HG03103 (cell line): Measurements from ENCODE around the gene CACNA1A.
A peak's percentile ranks its signal among the peaks of the same experiment; 100 is the strongest.
"Not testable (repeated sequence)": the region's sequence is repeated elsewhere in the genome, so short reads cannot be mapped to it uniquely, and the experiment has no call there.

Experiments used
- ATAC-seq: cut with Tn5 transposase; IDR thresholded peaks from one replicate; pipeline ENCODE4 v1.9.1; 2021; ENCODE audit warnings: low read depth; ENCODE audit not compliant: unreplicated experiment

Gene CACNA1A

GRCh38 chr19:13209484-13210338, 296.6 kb downstream of the CACNA1A start:
- no peak for ATAC-seq

- no peak for ATAC-seq
Observed at GRCh38 chr19:13208672-13209483, 297.4 kb downstream of the CACNA1A start.

- ATAC-seq: peak; percentile 42
Observed at GRCh38 chr19:13207846-13208671, 298.2 kb downstream of the CACNA1A start.

GRCh38 chr19:13207237-13207845, 298.9 kb downstream of the CACNA1A start:
- no peak for ATAC-seq

- ATAC-seq: no peak
Observed at GRCh38 chr19:13206587-13206986, 299.7 kb downstream of the CACNA1A start.

- ATAC-seq: not testable (repeated sequence)
Observed at GRCh38 chr19:13202112-13202511, 304.2 kb downstream of the CACNA1A start.

- no peak for ATAC-seq
Observed at GRCh38 chr19:13198634-13199033, 307.6 kb downstream of the CACNA1A start.

GRCh38 chr19:13195678-13196077, 310.6 kb downstream of the CACNA1A start:
- no peak for ATAC-seq

- ATAC-seq: no peak
Observed at GRCh38 chr19:13190781-13191540, 315.3 kb downstream of the CACNA1A start.

GRCh38 chr19:13189600-13189999, 316.7 kb downstream of the CACNA1A start:
- ATAC-seq: no peak

- ATAC-seq: no peak
Observed at GRCh38 chr19:13187419-13187818, 318.9 kb downstream of the CACNA1A start.

GRCh38 chr19:13186688-13187087, 319.6 kb downstream of the CACNA1A start:
- not testable (repeated sequence) for ATAC-seq

GRCh38 chr19:13185763-13186657, 320.3 kb downstream of the CACNA1A start:
- not testable (repeated sequence) for ATAC-seq

GRCh38 chr19:13184926-13185325, 321.4 kb downstream of the CACNA1A start:
- ATAC-seq: not testable (repeated sequence)

- ATAC-seq: no peak
Observed at GRCh38 chr19:13181747-13182388, 324.4 kb downstream of the CACNA1A start.

- not testable (repeated sequence) for ATAC-seq
Observed at GRCh38 chr19:13178291-13178690, 328.0 kb downstream of the CACNA1A start.

GRCh38 chr19:13177584-13177983, 328.7 kb downstream of the CACNA1A start:
- not testable (repeated sequence) for ATAC-seq

- ATAC-seq: no peak
Observed at GRCh38 chr19:13176345-13176744, 329.9 kb downstream of the CACNA1A start.
